ENCODE results near the gene ASB10. TPM values are rescaled to one million over a fixed set of nuclear protein-coding genes. Genes with fewer than 3 reads are reported as not detected.

Gene ASB10
- total and polyA plus RNA-seq, 2 of the 4 experiments (the other 2 are of a cell fraction), result not detected

- TF ChIP-seq FOS (IDR thresholded peaks at IDR 0.05; ENCODE audit: low read depth, low read length), result peak; percentile 62
- peak; percentile 91 for TF ChIP-seq POLR2A (IDR thresholded peaks at IDR 0.05; ENCODE audit: low read depth, low read length)
- TF ChIP-seq CHD1 (IDR thresholded peaks at IDR 0.05; ENCODE audit: low read depth, low read length), result no peak; the same call in 1 of the 2 replicates
These were observed 46.1 kb upstream of the ASB10 start (continued) for GRCh38 chr7:151232917-151233701.

GRCh38 chr7:151232091-151232916, 45.3 kb upstream of the ASB10 start, which contains the start of gene CHPF2:
TSS of gene CHPF2 (plus strand) at chr7:151232483. CDS start at chr7:151234012, 1,529 bp downstream.
- ATAC-seq (ENCODE audit: low read depth), result peak; percentile 83
- Histone ChIP-seq H3K4me2 (ENCODE audit: low read depth, low read length) (peak within 1 kb of the TSS; percentile 93), H2AK5ac (ENCODE audit: low read depth, low read length) (peak within 1 kb of the TSS; percentile 91), H2BK120ac (ENCODE audit: low read depth, low read length) (peak within 1 kb of the TSS; percentile 26; the same call in 1 of the 2 replicates), H4K5ac (ENCODE audit: low read depth, low read length) (peak within 1 kb of the TSS; percentile 92), H3K9ac (ENCODE audit: low read depth, low read length) (peak within 1 kb of the TSS; percentile 85), H2BK15ac (ENCODE audit: low read depth, low read length) (no peak within 1 kb of the TSS), H3K4me3 (ENCODE audit: insufficient read depth, low read depth, low read length) (peak within 1 kb of the TSS; percentile 76), H3K27me3 (ENCODE audit: control insufficient read depth, insufficient read depth, low read length) (no peaks in the 10 kb centered on the region), H2BK20ac (ENCODE audit: low read depth, low read length) (no peak within 1 kb of the TSS), H3K56ac (ENCODE audit: extremely low read depth, insufficient read depth, low read length) (peak within 1 kb of the TSS; percentile 89), H3K79me1 (ENCODE audit: low read depth in 1 of 2, low read length in 2 of 2) (peaks cover 0 to 48% of the 10 kb centered on the region in 2 experiments; a peak in 3 of 4 replicates), H3K14ac (replicated peaks; ENCODE audit: low read depth, low read length) (peak within 1 kb of the TSS; percentile 97), H3K27ac (ENCODE audit: insufficient read depth, low read length) (peak within 1 kb of the TSS; percentile 84), H3K18ac (ENCODE audit: low read depth, low read length) (peak within 1 kb of the TSS; percentile 72; the same call in 1 of the 2 replicates), H4K20me1 (ENCODE audit: insufficient read depth, low read length) (peaks cover 46% of the 10 kb centered on the region), H3K4me1 (ENCODE audit: control insufficient read depth, insufficient read depth, low read length) (peaks cover 14% of the 10 kb centered on the region), H2AFZ (replicated peaks; ENCODE audit: low read length, poor library complexity) (peak within 1 kb of the TSS; percentile 99), H3K23ac (ENCODE audit: low read depth, low read length) (peak within 1 kb of the TSS; percentile 75), H4K91ac (ENCODE audit: insufficient read depth, low read depth, low read length) (peak within 1 kb of the TSS; percentile 89), H3K9me3 (ENCODE audit: control insufficient read depth, insufficient read depth, low read length) (no peaks in the 10 kb centered on the region), H3K4ac (ENCODE audit: low read depth, low read length) (peak within 1 kb of the TSS; percentile 95), H2BK5ac (ENCODE audit: low read depth, low read length, poor library complexity, severe bottlenecking) (peak within 1 kb of the TSS; percentile 69), H2AK9ac (replicated peaks; ENCODE audit: low read depth, low read length, poor library complexity) (peak within 1 kb of the TSS; percentile 100), H3K9me1 (ENCODE audit: insufficient read depth, low read length) (peaks cover 4% of the 10 kb centered on the region; the same call in 1 of the 2 replicates), H3K36me3 (ENCODE audit: control insufficient read depth, insufficient read depth, low read length) (peaks cover 26% of the 10 kb centered on the region), H4K8ac (ENCODE audit: low read depth in 2 of 2, low read length in 2 of 2) (peak within 1 kb of the TSS; percentile 79 to 98)
- CTCF ChIA-PET, result interaction anchor here (1.0 kb wide), 1 partner anchor 12 kb away, joined by 6 read pairs; no protein-coding TSS in a partner anchor
- intact Hi-C loops (cut with micrococcal nuclease), result no loop called here
- in situ Hi-C loops (cut with MboI; ENCODE audit: low sequenced_read_pairs), result no loop called here
- WGBS, 2 experiments (ENCODE audit: extremely low coverage in 2 of 2, insufficient read length in 1 of 2), result 0% methylated on average over 61 of the region's 79 CpGs; no CpG with 5 or more reads in 1 of the 2 experiments
- POLR2A ChIA-PET (ENCODE audit: unreplicated experiment), result interaction anchor here (0.6 kb wide), 2 partner anchors 10 to 20 kb away, joined by 4 read pairs; no protein-coding TSS in a partner anchor
- BruUV-seq (replicated peaks), result no TSS peak
- DNase-seq, result peak; percentile 84
- dilution Hi-C loops (cut with HindIII; ENCODE audit: low sequenced_read_pairs, unreplicated experiment), result no loop called here
- TF ChIP-seq MAFK (IDR thresholded peaks at IDR 0.05; ENCODE audit: low read depth, low read length) (no peak), RFX5 (IDR thresholded peaks at IDR 0.05; ENCODE audit: low read depth, low read length) (no peak), MXI1 (IDR thresholded peaks at IDR 0.05; ENCODE audit: borderline replicate concordance, low read depth, low read length) (peak; percentile 52; the same call in 1 of the 2 replicates), NFE2L2 (IDR thresholded peaks at IDR 0.05; ENCODE audit: low read depth, low read length) (no peak), ELK1 (IDR thresholded peaks at IDR 0.05; ENCODE audit: borderline replicate concordance, low read depth, low read length) (no peak), FOS (IDR thresholded peaks at IDR 0.05; ENCODE audit: low read depth, low read length) (no peak), MAZ (IDR thresholded peaks at IDR 0.05; ENCODE audit: borderline replicate concordance, low read depth, low read length) (peak; percentile 16; the same call in 1 of the 2 replicates)
- TF ChIP-seq, protein P1, sequence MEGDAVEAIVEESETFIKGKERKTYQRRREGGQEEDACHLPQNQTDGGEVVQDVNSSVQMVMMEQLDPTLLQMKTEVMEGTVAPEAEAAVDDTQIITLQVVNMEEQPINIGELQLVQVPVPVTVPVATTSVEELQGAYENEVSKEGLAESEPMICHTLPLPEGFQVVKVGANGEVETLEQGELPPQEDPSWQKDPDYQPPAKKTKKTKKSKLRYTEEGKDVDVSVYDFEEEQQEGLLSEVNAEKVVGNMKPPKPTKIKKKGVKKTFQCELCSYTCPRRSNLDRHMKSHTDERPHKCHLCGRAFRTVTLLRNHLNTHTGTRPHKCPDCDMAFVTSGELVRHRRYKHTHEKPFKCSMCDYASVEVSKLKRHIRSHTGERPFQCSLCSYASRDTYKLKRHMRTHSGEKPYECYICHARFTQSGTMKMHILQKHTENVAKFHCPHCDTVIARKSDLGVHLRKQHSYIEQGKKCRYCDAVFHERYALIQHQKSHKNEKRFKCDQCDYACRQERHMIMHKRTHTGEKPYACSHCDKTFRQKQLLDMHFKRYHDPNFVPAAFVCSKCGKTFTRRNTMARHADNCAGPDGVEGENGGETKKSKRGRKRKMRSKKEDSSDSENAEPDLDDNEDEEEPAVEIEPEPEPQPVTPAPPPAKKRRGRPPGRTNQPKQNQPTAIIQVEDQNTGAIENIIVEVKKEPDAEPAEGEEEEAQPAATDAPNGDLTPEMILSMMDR (conservative IDR thresholded peaks at IDR 0.05; ENCODE audit: low read depth, low read length), result no peak

All from IMR-90 (cell line).